GM21717 (cell line): ENCODE measurements around the gene DNAH8.

Experiments
- ATAC-seq: cut with Tn5 transposase; IDR thresholded peaks from one replicate; pipeline ENCODE4 v1.9.1; 2021; ENCODE audit warnings: mild to moderate bottlenecking, moderate library complexity; ENCODE audit not compliant: unreplicated experiment

Gene DNAH8

DNA sequence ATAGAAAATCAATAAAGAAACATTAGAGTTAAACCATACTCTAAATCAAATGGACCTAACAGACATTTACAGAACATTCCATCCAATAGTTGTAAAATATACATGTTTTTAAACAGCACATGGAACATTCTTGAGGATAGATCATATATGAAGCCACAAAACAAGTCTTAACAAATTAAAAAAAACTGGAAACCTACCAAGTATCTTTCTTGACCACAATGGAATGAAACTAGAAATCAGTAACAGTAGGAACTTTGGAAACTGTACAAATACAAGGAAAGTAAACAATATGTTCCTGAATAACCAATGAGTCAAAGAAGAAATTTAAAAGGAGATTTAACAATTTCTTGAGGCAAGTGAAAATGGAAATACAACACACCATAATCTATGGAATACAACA, 242.3 kb downstream of the DNAH8 start:
- no peak for ATAC-seq

DNA sequence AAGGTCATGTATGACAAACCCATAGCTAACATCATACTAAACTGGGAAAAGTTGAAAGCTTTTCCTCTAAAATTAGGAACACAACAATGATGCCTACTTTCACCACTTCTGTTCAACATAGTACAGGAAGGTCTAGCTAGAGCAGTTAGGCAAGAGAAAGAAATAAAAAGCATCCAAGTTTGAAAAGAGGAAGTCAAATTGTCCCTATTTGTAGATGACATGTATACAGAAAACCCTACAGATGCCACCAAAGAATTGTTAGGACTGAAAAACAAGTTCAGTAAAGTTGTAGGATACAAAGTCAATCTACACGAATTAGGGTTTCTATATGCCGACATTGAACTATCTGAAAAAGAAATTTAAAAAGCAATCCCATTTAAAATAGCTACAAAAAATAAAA, 244.0 kb downstream of the DNAH8 start:
- ATAC-seq, result no peak

DNA sequence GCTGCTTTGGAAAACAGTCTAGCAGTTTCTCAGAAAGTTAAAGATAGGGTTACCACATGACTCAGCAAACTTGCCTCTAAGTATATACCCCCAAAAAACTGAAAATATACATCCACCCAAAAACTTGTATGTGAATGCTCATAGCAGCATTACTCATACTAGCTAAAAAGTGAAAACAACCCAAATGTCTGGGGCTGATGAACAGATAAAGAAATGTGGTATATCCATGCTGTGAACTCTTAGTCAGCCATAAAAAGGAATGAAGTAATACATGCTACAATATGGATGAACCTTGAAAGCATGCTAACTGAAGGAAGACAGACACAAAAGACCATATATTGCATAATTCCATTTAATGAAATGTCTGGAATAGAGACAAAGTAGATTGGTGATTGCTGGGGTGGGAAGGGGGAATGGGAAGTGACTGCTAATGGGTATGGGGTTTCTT, 253.6 kb downstream of the DNAH8 start:
- no peak for ATAC-seq

DNA sequence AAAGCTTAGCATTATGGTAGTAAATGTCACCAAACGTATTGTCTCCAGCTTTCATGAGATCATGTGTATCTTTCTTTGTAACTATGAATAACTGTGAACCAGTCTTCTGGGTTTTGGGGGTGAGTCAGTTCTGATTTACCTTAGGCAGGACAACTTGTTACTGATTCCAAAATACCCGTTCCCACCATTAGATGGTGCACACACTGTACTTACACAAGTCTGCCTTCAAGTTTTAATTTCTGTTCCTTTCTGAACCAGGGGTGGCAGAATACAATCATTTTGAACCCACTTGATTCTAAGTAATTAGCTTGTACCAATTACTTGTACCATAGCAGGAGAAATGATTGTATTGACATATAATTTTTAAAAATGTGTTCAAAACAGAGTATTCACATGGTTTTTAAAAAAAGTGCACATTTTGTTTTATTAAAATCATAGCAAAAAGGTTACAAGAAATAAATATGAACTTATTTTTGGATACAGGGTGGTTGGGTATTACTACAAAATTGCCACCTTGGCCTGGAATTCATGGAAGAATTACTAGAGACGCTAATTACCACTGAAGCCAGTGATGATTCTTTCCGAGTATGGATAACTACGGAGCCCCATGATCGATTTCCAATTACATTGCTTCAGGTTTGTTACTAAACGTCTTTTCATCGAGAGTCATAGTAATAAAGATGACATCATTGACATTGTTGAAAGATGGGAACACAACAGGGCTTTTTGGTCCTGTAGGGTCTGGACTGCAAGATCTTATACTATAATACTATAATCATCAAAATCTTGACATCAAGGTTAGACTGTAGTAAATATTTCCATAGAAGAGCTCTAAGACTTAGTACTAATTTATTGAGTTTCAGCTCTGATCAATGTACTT, 258.3 kb downstream of the DNAH8 start:
- no peak for ATAC-seq

DNA sequence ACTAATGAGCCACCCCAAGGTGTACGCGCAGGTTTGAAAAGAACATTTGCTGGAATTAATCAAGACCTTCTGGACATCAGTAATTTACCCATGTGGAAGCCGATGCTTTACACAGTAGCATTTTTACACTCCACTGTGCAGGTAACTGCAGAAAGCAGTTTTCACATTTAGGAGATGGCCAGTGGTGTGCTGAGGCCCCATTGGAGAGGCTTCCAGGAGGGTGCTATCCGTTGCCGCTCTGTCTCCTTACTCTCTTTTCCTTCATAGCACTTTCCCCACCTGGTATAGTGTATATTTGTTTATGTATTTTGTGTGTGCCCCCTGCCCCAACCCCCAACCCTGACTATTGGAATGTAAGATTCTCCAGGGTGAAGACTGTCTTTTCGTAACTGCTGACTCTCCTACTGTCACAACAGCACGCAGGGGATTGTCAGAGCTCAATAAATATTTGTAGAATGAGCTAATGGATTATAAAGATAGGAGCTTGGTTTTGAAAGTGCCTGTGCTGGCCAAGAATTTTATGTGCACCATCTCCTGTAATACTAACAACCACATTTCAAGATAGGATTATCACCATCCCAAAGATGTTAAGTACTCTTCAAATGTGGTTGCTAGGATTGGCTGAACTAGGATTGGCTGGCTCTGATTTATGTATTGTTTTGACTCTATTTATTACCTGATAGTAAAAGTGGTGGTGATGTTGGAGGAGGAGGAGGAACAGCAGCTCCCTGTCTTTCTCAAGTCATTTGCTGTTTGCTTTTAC, 259.5 kb downstream of the DNAH8 start:
- ATAC-seq, result no peak

DNA sequence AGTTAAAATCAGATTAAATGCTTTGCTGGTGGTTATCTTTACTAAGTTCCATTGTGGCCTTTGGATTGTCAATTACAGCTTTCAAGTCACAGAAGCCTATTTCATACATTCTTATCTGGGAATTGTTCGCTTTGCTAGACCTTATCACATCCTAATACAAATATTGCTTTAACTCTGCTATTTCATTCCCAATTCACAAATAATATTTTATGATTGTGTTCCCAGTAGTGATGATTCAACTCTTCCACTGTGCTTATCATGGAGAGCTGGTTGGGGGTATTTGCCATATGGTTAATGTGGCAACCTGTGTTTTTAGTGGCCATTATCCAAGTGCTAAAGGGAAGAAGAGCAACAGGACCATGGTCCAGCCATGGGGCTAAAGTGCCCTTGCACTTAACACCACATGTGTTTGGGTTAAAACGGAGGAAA, 260.5 kb downstream of the DNAH8 start:
- ATAC-seq, result no peak

DNA sequence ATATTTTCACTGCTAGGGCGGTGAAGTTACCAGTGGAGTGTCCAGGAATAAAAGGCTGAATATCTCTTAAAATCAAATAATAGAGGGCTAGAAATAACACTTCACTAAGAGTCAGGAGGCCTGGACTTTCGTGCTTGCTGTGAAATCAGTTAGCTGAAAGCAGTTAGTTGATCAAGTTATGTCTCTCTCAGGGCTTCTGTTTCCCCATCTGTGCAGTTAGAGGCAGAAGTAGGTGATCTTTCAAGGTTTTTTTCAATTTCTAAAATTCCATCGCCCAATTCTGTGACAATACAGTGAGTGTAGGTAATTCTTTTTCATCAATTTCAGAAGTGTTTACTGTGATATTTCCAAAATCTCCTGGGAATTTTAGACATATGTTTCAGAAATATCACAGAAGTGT, 260.9 kb downstream of the DNAH8 start:
- no peak for ATAC-seq

DNA sequence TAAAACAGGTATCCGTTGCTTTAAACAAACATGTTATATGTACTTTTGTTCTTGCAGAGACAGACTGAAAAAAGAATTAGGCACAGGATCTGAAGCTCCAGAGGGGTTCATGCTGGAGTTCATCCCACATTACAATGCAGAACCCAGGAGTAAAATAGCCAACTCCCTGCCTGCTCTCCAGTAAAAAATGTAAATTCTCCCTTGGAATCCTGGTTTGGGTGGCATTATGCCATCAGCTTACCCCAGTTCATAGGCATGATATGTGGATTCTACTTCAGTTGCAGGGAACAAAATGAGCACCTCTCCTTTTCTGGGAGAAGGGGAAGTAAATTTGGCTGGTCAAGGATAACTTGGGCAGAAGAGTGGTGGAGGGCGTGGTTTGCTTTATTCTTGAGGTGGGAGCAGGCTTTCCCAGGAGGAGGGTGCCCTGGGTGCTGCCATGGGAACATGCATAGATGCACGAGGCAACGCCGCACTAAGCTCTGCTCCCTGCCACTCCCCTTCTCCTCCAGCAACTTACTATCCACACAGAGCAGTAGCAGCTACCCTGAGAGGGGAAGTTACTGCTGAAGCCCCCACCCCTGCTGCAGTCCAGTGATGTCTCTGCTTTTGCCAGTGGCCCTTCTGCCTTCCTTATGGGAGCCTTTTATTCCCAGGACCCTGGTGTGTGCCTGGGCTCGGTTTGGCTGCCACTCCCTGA, 261.8 kb downstream of the DNAH8 start:
- ATAC-seq, result no peak

DNA sequence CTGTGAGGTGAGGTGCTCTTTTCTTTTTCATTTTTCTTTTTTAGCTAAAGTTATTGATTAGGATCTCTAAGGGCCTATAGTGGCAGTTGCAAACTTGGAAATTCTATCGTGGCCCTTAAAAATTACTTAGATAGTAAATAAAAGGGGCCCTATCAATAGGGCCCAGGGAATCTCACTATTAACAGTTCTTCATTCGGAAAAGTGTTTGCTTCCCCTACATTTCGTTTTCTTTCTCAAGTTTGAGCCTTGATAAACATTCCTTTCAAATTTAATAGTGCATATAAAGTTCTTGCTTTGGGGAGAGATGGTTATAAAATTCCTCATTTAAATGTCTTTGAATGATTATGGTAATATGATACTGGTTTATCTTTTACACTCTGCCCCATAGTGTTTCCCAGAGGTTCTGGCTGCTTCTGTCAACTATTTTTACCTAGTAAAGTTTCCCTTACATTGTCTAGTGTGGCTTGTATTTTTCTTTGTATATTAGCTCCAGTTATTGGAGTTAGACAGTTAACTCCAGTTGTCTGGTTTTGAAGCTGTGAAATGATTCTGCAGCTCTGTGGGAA, 263.1 kb downstream of the DNAH8 start:
- ATAC-seq, result no peak

DNA sequence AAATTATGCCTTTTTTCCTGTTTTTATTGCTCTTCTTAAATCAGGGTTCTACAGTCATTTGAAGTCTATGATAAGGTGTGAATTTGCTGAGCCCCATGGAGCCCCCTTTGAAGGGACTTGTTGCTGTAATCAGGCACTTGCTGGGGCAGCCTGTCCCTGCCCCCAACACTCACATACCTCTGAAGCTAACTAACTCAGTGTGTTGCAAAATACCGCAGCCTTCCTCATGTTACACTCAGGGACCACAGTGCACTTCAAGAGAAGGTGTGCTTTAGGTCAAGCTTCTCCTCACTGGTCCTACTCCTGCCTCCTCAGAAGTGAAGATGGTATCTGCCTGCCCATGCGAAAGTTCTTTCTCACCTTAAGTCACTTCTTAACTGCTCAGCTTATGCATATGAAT, 267.4 kb downstream of the DNAH8 start:
- ATAC-seq, result no peak

DNA sequence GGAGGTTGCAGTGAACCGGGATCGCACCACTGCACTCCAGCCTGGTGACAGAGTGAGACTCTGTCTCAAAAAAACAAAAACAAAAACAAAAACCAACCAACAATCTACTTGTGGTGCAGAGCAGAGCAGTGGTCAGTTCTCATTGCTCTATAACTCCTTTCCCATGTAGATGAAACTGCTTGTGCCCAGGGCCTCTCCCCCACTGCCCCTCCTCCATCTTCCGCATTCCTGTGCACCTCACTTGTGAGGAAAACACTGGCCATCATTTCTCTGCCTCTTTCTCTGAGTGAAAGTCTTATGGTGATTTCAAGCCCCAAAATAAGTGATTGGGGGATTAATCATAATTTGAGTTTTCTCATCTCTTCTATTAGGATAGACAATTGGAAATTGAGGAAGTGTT, 269.6 kb downstream of the DNAH8 start:
- no peak for ATAC-seq

DNA sequence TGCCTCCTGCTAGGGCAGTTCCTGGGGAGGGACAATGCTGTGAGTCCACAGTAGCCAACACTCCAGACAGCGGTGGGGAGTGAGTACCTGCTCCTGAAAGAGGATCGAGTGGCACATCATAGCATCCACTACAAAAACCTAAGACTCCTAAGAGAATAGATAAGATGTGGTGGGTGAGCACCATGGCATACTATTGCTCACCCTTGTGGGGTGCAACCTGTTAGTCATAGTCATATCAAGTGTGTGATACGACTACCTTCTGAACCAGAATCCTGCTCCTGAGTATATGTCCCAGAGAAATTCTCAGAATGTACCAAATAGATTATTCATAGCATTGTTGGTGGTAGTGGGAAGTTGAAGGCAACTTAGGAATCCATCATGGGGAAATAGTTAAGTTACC, 270.7 kb downstream of the DNAH8 start:
- ATAC-seq, result no peak

DNA sequence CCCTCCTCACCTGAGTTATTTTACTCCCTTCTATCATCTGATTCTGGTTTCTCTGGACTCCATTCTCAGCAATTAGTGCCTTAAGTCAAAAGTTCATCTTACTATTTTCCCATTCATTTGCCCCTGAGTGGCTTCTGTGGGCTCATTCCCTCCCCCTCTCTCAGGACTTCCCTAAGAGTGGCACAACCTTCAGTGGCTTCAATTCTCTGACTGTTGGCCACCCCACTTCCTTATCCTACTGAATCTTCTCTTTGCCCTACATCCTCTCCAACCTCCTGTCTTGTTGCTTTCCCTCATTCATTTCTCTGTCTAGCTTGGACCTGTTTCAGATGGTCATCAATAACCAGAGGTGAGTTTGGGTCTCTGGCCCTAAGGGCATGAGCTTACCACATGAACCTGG, 272.4 kb downstream of the DNAH8 start:
- ATAC-seq, result no peak

DNA sequence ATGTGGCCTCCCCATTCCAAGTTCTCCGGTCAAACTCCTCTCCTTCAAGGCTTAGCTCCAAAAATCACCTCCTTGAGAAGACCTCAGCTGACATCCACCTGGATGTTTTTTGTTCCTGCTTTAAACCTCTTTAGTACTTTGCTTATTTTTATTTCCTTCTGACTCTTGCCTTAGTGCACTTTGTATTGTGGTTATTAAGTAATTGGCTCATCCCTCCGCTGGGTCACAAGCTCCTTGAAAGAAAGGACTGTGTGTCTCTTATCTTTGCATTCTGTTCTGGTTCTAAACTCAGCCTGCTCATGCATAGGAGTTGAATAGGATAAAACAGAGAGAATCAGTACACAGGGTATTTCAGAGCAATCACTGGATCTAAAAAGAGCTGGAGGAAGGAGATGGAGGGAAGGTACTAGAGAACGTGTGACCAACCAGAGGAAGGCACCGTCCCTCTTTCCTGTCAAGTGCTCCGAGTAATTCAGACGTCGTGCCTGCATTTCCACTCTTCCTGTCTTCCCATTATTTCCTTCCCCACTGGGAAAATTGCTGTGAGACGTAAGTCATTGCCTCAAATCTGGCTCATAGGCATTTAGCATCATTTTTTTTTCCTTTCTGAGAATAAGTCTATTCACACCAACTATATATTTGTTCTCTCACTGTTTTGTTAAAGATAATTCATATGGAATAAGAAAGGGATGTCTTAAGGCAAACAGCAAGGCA, 273.8 kb downstream of the DNAH8 start:
- no peak for ATAC-seq

DNA sequence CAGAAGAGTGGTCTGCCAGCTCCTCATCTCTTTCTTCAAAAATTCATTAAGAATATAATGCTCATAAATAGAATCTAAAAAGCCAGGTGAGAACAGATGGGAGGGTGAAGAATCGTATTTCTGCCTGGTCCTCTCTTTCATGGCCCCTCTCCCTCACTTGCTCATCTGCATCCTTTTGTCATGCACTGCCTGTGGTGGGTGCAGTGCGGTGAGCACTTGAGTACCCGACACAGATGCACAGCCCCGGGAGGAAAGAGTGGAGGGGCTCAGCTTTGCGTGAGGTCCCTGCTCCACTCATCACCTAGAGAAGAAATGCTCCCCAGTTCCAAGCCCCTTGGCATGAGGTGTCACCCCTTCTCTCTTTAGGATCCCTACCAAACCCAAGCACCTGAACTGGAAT, 275.4 kb downstream of the DNAH8 start:
- no peak for ATAC-seq

DNA sequence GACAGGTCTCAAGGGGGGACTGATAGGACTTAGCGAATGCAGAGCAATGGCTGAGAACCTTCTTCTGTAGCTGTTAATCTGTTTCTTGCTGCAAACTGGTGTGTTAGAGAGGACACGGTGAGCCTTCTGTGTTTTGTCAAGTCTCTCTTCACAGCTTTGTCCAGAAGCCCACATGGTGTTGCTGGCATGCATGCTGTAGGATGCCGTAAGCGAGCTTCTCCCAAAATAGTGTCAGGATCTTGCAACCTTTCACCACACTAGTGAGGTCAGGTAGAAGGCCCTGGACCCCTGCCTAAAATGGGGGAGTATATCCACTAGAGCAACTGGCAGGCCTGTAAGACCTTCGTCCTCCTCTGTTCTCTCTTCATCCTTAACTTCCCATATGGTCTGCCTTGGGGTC, 281.6 kb downstream of the DNAH8 start:
- ATAC-seq, result no peak

DNA sequence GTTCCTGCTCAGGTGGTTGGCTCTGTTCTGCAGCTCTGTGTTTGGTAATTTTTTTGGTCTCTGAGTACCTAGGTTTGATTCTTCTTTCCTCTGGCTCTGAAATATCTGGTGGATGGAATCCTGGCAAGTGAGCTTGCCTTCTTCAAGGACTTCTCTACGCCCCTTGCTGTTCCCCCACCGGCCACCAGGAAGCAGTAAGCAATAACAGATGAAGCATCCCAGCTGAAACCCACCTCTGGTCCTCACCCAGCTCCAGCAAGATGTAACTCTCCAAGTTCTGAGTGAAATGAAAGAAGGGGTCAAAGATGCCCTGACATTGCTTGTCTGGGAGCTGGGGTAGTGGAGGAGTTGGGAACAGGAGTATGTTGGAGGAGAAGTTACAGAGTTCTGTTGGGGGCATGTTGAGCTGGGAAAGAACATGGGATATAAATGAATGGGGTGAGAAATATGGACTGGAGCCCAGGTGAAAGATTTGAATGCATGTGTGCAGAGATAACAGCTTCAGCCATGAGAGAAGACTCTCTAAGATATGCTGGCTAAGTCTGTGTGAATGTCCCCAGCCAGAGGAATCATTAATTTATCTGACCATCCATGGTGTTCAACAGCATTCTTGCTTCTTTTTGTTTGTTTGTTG, 282.1 kb downstream of the DNAH8 start:
- ATAC-seq, result no peak

DNA sequence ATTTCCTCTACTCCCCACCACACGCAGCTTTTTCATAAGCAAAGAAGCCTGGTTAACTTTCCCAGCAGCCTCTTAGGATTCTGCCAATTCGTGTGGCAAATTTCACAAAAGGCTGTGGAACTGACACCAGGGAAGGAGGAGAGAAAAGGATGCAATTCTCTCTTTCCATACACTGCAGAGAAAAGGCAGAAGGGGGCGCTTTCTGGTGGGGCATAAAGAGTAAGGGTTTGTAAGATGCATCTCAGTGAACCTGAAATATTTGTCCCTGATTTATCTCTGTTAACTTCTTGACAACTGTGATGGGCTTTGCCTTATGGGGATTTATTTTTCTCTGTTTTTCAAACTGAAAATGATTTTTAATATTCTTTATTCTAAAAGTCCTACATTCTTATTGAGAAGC, 288.0 kb downstream of the DNAH8 start:
- no peak for ATAC-seq

DNA sequence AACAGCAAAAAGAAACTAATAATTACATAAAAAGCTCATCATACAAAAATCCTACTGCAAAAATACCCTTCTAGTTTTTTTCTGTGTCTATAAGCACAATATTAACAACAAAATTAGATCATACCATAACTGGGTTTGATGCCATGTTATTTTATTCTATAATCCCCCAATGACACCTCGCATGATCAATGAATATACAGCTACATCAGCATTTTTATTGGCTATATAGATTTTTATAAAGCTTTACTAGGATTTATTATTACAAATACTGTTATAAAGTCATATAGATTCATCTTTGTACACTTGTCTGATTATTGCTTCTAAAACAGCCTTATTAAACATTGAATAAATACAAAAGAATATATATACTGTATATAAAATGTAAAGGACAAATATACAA, 288.4 kb downstream of the DNAH8 start:
- ATAC-seq, result no peak

DNA sequence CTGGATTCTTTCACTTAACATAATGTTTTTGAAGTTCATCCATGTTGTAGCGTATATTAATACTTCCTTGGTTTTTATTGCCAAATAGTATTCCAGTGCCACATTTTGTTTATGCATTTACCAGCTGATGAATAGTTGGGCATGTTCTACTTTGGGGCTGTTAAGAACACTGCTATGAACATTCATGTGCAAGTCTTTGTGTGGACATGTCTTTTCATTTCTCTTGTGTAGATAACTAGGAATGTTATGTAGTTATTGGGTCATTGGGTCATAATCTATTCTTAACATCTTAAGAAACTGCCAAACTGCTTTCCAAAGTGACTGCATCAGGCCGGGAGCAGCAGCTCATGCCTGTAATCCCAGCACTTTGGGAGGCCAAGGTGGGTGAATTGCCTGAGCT, 289.7 kb downstream of the DNAH8 start:
- ATAC-seq, result no peak
